Activated T-cell treated with anti-CD3 and anti-CD28 coated beads, Interleukin-2, amount 50 U/mL, for 72 hours (primary cell): ENCODE measurements around the gene RAB27B. TPM values are rescaled to one million over a fixed set of nuclear protein-coding genes. Genes with fewer than 3 reads are reported as not detected.

Source experiments
- ATAC-seq, 2 donors: fragments of 150-1000 bp; cut with Tn5 transposase; replicated peaks in 1 of 2; 2 replicates each; pipeline ENCODE4 v1.10.0; 2021; ENCODE audit warnings: moderate library complexity in 2 of 2, mild to moderate bottlenecking in 1 of 2
- DNase-seq, 2 donors: peaks; one replicate each; pipeline ENCODE4 v3.0.0; 2021 to 2022; ENCODE audit warnings: mixed read lengths in 1 of 2
- H3K27ac Mint-ChIP-seq: one replicate; pipeline ENCODE4 v1.8.0; 2022; ENCODE audit warnings: mild to moderate bottlenecking, moderate library complexity, mixed read lengths
- H3K27me3 Mint-ChIP-seq: one replicate; pipeline ENCODE4 v1.8.0; 2022; ENCODE audit warnings: low read depth, mixed read lengths
- H3K36me3 Mint-ChIP-seq, 2 donors: one replicate each; pipeline ENCODE4 v1.8.0; 2022; ENCODE audit warnings: mixed read lengths in 2 of 2, mild to moderate bottlenecking in 1 of 2; ENCODE audit not compliant: insufficient read depth in 2 of 2
- H3K4me1 Mint-ChIP-seq: one replicate; pipeline ENCODE4 v1.8.0; 2022; ENCODE audit warnings: low read depth, mixed read lengths
- H3K4me3 Mint-ChIP-seq, 2 donors: one replicate each; pipeline ENCODE4 v1.8.0; 2022; ENCODE audit warnings: mild to moderate bottlenecking in 2 of 2, mixed read lengths in 2 of 2, moderate library complexity in 2 of 2
- H3K9me3 Mint-ChIP-seq, 2 donors: one replicate each; pipeline ENCODE4 v1.8.0; 2022; ENCODE audit warnings: mixed read lengths in 2 of 2
- total RNA-seq, 2 donors: library from RNA; stranded (reverse); gene quantifications; one replicate each; pipeline ENCODE4 v1.2.3, GENCODE V29; 2022

RAB27B gene
- total RNA-seq, 2 donors from 2014 or later: 0.14 to 0.19 TPM

DNA sequence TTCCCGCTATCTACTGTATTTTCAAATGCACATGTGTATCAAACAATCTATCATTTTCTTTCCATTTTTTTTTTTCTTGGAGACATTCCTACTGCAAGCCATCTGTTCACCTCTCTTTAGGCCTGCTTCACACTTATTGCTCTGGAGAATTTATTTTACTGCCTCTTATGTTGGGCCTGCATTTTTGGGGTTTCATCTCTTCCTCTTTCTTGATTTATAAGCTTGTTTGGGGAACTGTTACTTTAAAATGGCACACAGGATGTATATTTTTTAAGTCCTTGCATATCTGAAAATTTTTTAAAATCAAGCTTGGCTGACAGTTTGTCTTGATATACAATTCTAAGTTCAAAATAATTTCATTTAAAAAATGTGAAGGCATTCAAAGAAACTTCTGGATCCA lies 3.5 kb upstream of the RAB27B start:
- ATAC-seq (no peak), DNase-seq (no peak)
- Mint-ChIP-seq H3K4me3 (no peak overlapping the region), H3K27me3 (peaks cover 21% of the 10 kb centered on the region), H3K36me3 (no peaks in the 10 kb centered on the region), H3K4me1 (peaks cover 19% of the 10 kb centered on the region), H3K9me3 (no peaks in the 10 kb centered on the region), H3K27ac (no peak overlapping the region)

DNA sequence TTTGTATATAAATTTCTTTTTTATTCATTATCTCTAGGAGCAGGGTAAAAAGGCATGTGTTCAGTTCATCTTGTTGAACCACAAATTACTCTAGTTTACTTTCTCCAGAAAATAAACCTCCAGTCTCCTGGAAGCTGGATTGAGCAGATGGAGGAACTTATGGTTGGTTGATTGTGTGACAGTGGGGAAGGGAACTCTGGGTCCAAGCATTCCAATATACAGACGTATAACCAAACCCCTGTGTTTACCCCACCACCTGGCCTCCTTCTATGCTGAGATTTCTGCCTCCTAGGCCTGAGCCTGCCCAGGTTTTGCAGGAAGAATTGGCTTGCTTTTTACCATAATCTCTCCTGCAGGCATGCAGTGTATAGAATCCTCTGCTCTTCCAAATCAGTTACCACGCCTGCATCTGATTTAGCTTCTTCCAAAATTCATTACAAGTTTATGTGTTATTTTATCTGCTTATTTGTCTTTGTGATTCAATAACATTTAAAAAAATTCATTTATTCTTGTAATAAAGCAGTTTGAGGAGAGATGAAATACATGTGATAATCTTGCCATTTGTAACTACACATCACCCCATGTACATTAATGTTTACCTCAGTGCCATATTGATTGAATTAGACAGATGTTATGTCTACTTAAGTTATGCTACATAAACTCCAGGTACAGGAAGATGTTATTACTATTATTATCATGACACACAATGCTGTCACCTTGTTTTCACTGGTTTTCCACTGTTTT lies 2.5 kb upstream of the RAB27B start:
- Mint-ChIP-seq H3K36me3 (no peaks in the 10 kb centered on the region), H3K4me3 (no peak overlapping the region), H3K9me3 (no peaks in the 10 kb centered on the region), H3K4me1 (peaks cover 26% of the 10 kb centered on the region), H3K27ac (no peak overlapping the region), H3K27me3 (peaks cover 19% of the 10 kb centered on the region)
- ATAC-seq: no peak
- DNase-seq: no peak

DNA sequence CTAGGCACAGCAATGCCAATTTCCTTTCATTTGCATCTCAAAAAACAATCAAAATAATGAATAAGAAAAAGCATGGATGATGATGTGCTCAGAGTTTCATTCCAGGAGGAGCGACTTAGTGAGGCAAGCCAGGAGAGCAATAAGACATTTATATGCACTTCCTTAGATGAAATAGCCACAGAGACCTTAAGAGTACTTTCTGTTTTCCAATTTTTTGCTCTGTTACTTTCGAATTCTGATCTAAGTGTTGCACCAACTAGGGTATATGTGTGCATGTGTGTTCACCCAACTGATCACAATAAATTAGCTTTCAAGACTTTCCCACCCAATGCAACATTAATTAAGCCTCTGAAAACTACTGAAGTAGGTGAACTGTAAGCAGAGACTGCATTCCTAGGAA lies 709 bp downstream of the RAB27B start:
- no peak for DNase-seq
- H3K4me1 Mint-ChIP-seq: peaks cover 33% of the 10 kb centered on the region
- H3K4me3 Mint-ChIP-seq: peak overlapping the region; percentile 76 to 88
- H3K27me3 Mint-ChIP-seq: peaks cover 18% of the 10 kb centered on the region
- peaks cover 6 to 7% of the 10 kb centered on the region in 2 donors for H3K9me3 Mint-ChIP-seq
- no peak overlapping the region for H3K27ac Mint-ChIP-seq
- no peak for ATAC-seq
- peaks cover 6 to 8% of the 10 kb centered on the region in 2 donors for H3K36me3 Mint-ChIP-seq

DNA sequence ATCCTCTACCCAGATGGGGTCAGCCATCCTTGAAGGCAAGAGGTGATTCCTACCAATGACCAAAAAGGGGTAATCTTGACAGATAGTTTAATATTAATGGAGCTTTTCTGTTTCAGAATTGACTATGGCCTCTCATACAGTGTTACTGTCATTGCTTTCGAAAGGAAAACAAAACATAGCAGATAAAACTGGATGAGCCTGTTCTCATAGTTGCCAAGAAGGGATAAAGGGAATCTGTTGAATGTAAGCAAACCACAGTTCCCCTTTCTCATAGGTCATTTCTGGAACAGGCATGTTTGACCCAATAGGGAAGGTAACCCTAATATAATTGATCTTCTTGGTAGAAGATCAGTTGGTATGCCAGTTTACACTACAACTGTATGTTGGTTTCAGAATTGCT lies 1.6 kb downstream of the RAB27B start:
- no peak for ATAC-seq
- Mint-ChIP-seq H3K36me3 (peaks cover 6 to 8% of the 10 kb centered on the region in 2 donors), H3K9me3 (peaks cover 6 to 7% of the 10 kb centered on the region in 2 donors), H3K4me1 (peaks cover 38% of the 10 kb centered on the region), H3K4me3 (no peak overlapping the region), H3K27me3 (peaks cover 18% of the 10 kb centered on the region), H3K27ac (no peak overlapping the region)
- DNase-seq: no peak

DNA sequence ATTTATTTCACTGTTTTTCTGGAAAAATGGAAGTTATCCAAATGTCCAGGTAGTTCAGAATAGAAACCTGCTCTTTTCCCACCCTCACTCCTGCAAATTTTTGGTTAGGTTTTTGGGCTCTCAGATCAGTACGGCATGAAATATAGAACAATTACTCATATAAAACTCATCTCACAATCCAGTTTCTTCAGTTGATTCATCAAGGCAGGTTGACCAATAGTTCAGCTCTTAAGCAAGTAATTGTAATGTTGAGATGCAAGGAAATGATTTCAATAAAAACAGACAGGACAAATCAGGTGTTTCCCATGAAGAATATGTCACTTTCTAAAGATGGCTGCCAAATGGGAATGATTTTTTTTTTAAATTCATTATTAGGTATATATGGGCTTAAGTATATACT lies 2.0 kb downstream of the RAB27B start:
- Mint-ChIP-seq H3K4me3 (peak overlapping the region in 1 of 2 donors; percentile 31), H3K9me3 (peaks cover 6 to 7% of the 10 kb centered on the region in 2 donors), H3K4me1 (peaks cover 38% of the 10 kb centered on the region), H3K27ac (no peak overlapping the region), H3K36me3 (peaks cover 6 to 8% of the 10 kb centered on the region in 2 donors), H3K27me3 (peaks cover 18% of the 10 kb centered on the region)
- DNase-seq (no peak), ATAC-seq (peak in 1 of 2 donors; percentile 33)

DNA sequence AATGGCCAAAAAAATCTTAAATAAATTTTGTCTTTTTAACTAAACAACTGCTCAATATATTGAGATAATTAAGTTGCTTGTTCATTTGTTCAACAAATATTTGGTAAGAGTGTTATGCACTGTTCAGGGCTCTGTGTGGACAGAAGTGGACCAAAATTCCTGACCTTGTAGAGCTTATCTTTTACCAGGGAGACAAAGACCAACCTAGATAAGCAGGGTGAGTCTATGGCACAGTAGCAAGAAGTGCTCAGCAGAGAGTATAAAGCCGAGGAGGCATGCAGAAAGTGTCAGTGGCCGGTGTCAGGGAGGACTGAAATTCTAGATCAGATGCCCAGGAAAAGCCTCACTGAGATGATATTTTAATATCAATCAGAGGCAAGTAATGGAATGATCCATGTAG lies 2.6 kb downstream of the RAB27B start:
- H3K9me3 Mint-ChIP-seq: peaks cover 6 to 7% of the 10 kb centered on the region in 2 donors
- H3K36me3 Mint-ChIP-seq: peaks cover 6 to 8% of the 10 kb centered on the region in 2 donors
- no peak overlapping the region for H3K27ac Mint-ChIP-seq
- H3K4me3 Mint-ChIP-seq: no peak overlapping the region
- H3K4me1 Mint-ChIP-seq: peaks cover 44% of the 10 kb centered on the region
- peaks cover 18% of the 10 kb centered on the region for H3K27me3 Mint-ChIP-seq
- DNase-seq (no peak), ATAC-seq (no peak)

DNA sequence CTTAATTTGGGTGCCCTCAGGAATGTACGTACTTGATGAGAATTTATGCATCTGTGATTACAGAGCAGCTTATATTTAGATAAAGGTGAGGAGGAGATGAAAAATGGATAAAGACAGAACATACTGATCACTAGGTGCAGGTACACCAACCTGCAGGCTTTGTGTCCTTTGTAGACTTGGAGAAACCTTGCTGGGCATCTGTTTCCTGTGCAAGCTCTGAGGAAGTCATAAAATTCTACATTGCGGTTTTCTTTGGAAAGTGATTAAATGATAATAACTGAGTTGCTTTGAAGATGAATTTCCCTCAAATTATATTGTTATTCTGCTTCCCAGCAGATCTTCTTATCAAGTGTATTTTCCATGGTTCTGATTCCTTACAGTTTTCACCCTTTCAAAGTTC lies 7.7 kb downstream of the RAB27B start:
- DNase-seq: no peak
- ATAC-seq: no peak
- Mint-ChIP-seq H3K27ac (no peak overlapping the region), H3K4me1 (peaks cover 33% of the 10 kb centered on the region), H3K4me3 (peak overlapping the region; percentile 31 to 61), H3K36me3 (peaks cover 6 to 8% of the 10 kb centered on the region in 2 donors), H3K27me3 (peaks cover 2% of the 10 kb centered on the region), H3K9me3 (peaks cover 6 to 7% of the 10 kb centered on the region in 2 donors)

DNA sequence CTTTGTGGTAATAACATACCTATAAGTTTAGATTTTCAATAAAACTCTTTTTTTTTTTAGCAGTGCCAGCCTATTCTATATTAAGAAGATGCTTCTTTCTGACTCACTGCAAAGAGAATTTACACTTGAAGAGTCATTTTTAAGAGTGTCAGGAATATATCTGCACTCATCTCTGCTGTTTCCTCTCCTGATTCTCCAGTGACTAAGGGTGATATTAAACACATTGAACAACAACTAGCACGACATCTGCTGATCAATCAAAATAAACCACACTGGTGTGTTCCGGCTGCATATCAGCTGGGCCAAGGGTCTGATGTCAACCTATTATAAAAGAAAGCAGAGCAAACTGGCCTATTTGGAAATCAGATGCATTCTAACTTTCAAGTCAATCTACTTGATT lies 15.0 kb downstream of the RAB27B start:
- Mint-ChIP-seq H3K9me3 (no peaks in the 10 kb centered on the region), H3K4me1 (no peaks in the 10 kb centered on the region), H3K4me3 (no peak overlapping the region), H3K36me3 (no peaks in the 10 kb centered on the region), H3K27ac (no peak overlapping the region), H3K27me3 (no peaks in the 10 kb centered on the region)
- no peak for ATAC-seq
- DNase-seq: no peak

DNA sequence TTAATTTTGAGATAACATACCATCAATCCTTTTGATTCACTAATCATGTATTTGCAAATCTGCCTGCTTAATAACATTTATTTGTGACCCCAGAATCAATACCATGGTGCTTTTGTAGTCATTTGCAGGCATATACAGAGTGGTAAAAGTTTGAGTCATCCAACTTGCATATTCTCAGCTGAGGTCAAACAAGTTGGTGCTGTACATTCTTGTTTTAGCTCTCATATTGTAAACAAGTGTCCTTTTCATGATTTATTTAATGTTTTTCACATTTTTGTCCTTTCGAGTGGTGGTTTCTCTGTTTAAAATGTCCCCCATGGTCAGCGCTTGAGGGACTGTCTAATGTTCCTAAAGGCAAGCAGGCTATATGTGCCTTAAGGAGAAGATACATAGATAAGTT lies 17.5 kb downstream of the RAB27B start:
- no peaks in the 10 kb centered on the region for H3K36me3 Mint-ChIP-seq
- H3K4me1 Mint-ChIP-seq: no peaks in the 10 kb centered on the region
- H3K27me3 Mint-ChIP-seq: no peaks in the 10 kb centered on the region
- H3K27ac Mint-ChIP-seq: no peak overlapping the region
- DNase-seq (no peak), ATAC-seq (no peak)
- no peaks in the 10 kb centered on the region for H3K9me3 Mint-ChIP-seq
- H3K4me3 Mint-ChIP-seq: no peak overlapping the region

DNA sequence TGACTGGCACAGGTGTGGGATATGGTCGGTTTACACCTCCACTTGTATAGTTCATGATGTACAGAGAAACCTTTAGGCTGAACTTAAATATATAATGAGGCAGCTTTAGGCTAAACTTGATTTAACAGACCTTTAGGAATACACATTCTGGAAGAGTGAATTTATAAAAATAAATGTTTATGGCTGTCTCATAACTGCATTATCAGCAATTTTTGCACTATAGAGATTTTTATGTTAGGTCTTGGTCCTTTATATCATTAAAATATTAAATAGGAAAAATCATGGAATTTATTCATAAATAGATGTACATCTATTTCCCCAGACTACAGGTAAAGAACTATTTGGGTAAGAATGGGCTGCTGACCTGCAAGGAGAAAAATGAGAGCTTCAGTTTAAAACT lies 19.8 kb downstream of the RAB27B start:
- ATAC-seq (no peak), DNase-seq (no peak)
- Mint-ChIP-seq H3K9me3 (no peaks in the 10 kb centered on the region), H3K27ac (no peak overlapping the region), H3K27me3 (no peaks in the 10 kb centered on the region), H3K4me1 (peaks cover 11% of the 10 kb centered on the region), H3K4me3 (no peak overlapping the region), H3K36me3 (no peaks in the 10 kb centered on the region)

DNA sequence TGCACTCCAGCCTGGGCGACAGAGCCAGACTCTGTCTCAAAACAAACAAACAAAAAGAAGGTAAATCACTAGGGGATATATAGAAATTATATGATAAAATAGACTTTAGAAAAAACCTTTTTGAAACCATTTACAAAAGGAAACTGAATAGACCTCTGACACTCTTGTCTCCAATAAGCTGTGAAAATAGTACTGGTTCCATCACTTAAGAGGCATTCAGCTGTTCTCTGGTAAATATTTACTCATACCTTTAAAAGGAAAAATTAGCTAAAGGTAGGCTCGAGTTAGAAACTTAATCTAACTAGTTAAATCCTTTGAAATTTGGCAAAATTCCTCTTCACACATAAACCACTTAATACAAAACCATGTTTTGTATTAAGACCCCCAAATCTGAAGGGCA lies 21.4 kb downstream of the RAB27B start:
- Mint-ChIP-seq H3K4me1 (peaks cover 20% of the 10 kb centered on the region), H3K36me3 (no peaks in the 10 kb centered on the region), H3K27me3 (no peaks in the 10 kb centered on the region), H3K4me3 (no peak overlapping the region), H3K27ac (no peak overlapping the region), H3K9me3 (no peaks in the 10 kb centered on the region)
- DNase-seq (no peak), ATAC-seq (no peak)

DNA sequence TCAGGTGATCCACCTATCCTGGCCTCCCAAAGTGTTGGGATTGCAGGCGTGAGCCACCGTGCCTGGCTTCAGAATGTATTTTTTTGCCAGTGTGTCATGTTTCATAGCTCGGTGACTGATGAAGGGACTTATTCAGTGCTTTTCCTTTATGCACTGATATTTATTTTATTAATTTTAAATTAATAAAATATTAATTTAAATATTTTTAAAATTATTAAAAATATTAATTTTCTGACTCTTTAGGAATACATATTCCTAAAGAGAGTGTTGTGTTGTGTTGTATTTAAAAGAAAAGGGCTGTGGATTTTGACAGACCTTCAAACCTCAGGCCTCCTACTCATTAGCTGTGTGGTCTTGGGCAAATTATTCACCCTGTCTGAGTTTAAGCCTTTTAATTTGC lies 22.3 kb downstream of the RAB27B start:
- Mint-ChIP-seq H3K36me3 (no peaks in the 10 kb centered on the region), H3K4me3 (no peak overlapping the region), H3K9me3 (no peaks in the 10 kb centered on the region), H3K4me1 (peaks cover 20% of the 10 kb centered on the region), H3K27me3 (no peaks in the 10 kb centered on the region), H3K27ac (no peak overlapping the region)
- no peak for ATAC-seq
- no peak for DNase-seq

DNA sequence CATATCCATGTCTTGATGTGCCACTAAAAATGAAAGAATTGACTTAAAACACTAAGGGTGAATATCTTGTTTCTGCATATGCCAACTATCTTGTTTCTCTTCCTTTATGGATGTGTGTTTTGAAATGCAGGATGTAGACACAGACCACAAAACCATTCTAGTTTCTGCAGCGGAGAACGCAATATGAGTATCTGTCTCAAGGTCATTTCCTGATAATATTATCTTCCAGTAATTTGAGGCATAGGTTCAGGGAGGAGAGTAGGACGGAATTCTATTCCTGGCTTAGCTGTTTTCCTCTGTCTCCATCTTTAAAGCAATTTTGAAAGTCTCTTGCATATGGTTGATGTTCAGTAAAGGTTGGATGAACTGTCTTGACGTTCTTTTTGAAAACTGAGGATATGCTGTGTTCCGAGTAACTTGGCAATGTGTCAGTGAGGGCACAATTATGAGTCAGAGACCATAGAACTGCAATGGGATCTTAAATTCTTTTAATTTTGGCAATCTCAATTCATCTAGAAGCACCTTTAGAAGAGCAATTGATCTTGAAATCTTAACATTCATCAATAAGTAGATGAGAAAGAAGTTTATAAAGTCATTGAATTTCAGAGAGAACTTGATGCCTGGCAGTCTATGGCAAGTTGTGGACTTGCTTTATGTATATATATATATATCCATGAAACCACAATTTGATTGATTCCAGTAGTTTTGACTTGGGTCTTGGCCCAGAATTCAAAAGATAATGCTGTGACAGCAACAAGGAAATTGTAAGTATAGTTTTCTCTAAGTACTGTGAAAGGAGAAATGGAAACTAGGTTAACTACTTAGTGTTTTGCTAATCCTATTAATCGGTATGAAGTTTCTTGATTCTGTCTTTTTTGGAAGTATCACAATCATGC lies 24.8 kb downstream of the RAB27B start:
- H3K36me3 Mint-ChIP-seq: no peaks in the 10 kb centered on the region
- peaks cover 20% of the 10 kb centered on the region for H3K4me1 Mint-ChIP-seq
- H3K27me3 Mint-ChIP-seq: no peaks in the 10 kb centered on the region
- ATAC-seq (peak; percentile 60 to 74), DNase-seq (no peak)
- no peaks in the 10 kb centered on the region for H3K9me3 Mint-ChIP-seq
- H3K4me3 Mint-ChIP-seq: peak overlapping the region; percentile 58 to 86
- peak overlapping the region; percentile 78 for H3K27ac Mint-ChIP-seq
